Psoas muscle (tissue), 8 donors: ENCODE data around the gene CHRNA1. TPM values are rescaled to one million over a fixed set of nuclear protein-coding genes. Genes with fewer than 3 reads are reported as not detected.
A peak's percentile ranks its signal among the peaks of the same experiment; 100 is the strongest.

Experiments
- ATAC-seq, 4 donors: fragments of 200-7000 bp; cut with Tn5 transposase; one replicate each; pipeline ENCODE4 v1.9.1; 2020; ENCODE audit warnings: moderate library complexity in 3 of 4, mild to moderate bottlenecking in 2 of 4
- DNase-seq, 2 donors: peaks; one replicate each; pipeline ENCODE4 v3.0.0-alpha.2; 2020
- H3K27ac ChIP-seq: fragments of 200-600 bp; one replicate; pipeline ENCODE4 v1.8.0; 2022
- H3K27me3 ChIP-seq, 3 donors: fragments of 200-600 bp in 1 of 3; one replicate each; pipeline versions ENCODE4 v1.6.1 to v1.8.0; 2013 to 2022; ENCODE audit warnings: low read length in 2 of 3, mild to moderate bottlenecking in 2 of 3, moderate library complexity in 1 of 3; ENCODE audit not compliant: insufficient read depth in 3 of 3
- H3K36me3 ChIP-seq, 2 donors: fragments of 200-600 bp in 1 of 2; one replicate each; pipeline versions ENCODE4 v1.6.1 to v1.8.0; 2013 to 2022; ENCODE audit warnings: low read depth in 1 of 2, mild to moderate bottlenecking in 1 of 2, moderate library complexity in 1 of 2; ENCODE audit not compliant: insufficient read depth in 1 of 2
- H3K4me1 ChIP-seq: fragments of 200-600 bp; one replicate; pipeline ENCODE4 v1.8.0; 2022
- H3K4me3 ChIP-seq: fragments of 200-600 bp; one replicate; pipeline ENCODE4 v1.8.0; 2022; ENCODE audit warnings: mild to moderate bottlenecking
- H3K9me3 ChIP-seq: fragments of 200-600 bp; one replicate; pipeline ENCODE4 v1.8.0; 2022
- WGBS, 3 donors: extraction: QIAGEN DNeasy Blood & Tissue Kit; methylation state at CpG; one replicate each; pipeline versions ENCODE4 v1.1.6 to v1.1.7; 2013; 5-methylcytosine and 5-hydroxymethylcytosine counted together
- intact Hi-C, 2 donors: fragments of 100-400 bp; cut with DNase I; formaldehyde crosslinking; loops; one replicate each; pipeline versions ENCODE4 v1.11.0 to v1.14.2; 2022
- polyA plus RNA-seq, 3 donors: library from polyadenylated mRNA; stranded (reverse); fragments of 200-250 nt; gene quantifications; one replicate each; pipeline ENCODE4 v1.2.3, GENCODE V29; 2013
- total RNA-seq, 4 donors: library from RNA; stranded (reverse); fragmentation: NEBNext Ultra II Directional in 2 of 4; extraction: Animal tissue kit (Norgen Biotek cat#: 25700) in 2 of 4; gene quantifications; one replicate each; pipeline versions ENCODE4 v1.2.1 to v1.2.4, GENCODE V29; 2021 to 2023
- TF ChIP-seq, protein P1 (sequence below): fragments of 200-600 bp; IDR thresholded peaks from one replicate; pipeline ENCODE4 v1.8.0; 2022; ENCODE audit warnings: antibody characterized with exemption
- donor health status: healthy with polysubstance abuse.
- donor health status: DM: no; HTN: no; CAD: no; lungs with moderate emphysema.
- donor health status: Bipolar disorder and iron deficiency.
- donor health status: healthy.
- donor health status: DM: yes; HTN: yes; CAD: no.
- donor health status: DM: no; HTN: no; CAD: no.
- donor health status: DM: no; HTN: no; CAD: no.
- donor health status: DM: yes; HTN: yes; CAD: no.

The CHRNA1 gene
- total and polyA plus RNA-seq, 7 donors = 31.7 to 278 (median 123) TPM

DNA sequence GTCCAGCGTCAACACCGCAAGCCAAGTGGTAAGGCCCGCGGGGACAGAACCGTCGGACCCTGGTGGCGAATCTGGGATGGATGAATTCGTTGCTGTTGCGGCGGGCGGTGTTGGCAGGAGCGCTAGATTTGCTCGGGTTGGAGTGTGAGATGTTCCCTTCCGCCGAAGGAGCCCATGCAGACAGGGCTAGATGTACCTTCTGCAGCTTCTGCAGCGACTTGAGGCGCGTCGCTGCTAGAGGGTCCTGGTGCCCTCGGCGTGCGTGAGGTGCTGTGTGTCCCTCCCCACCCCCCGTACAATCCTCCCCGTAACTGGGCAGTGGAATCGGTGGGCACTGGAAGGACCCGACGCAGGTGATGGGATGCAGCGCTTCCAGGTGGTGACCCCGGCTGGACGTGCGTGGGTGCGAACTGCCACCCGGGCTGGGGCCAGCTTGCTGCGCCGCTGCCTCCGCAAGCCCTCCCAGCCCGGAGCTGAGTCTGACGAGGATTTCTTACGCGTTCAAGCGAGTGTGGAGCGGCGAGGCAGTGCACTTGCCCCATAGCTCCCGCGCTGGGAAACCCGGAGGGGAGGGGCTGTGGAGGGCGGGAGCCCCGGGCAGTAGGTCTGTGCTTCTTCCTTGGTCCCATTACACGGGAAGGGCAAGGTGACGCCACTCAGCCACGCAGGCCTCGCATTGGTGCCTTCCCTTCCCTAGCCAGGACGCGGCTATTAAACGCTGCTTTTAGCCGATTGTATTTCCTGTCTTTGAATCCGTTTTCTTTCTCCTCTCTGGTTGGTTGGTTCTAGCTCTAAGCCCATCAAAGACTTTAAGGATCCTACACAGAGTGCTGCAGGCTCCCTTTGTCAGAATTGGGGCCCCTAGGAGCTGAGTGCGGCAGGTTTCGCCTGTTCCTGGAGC is 34.2 kb downstream of the CHRNA1 start:
- H3K4me1 ChIP-seq = peaks cover 4% of the 10 kb centered on the region
- H3K36me3 ChIP-seq = no peaks in the 10 kb centered on the region
- intact Hi-C loops = no loop called here
- no peak overlapping the region for H3K27ac ChIP-seq
- H3K9me3 ChIP-seq = no peaks in the 10 kb centered on the region
- H3K4me3 ChIP-seq = peak overlapping the region; percentile 59
- peaks cover 0 to 39% (median 9%) of the 10 kb centered on the region in 3 donors for H3K27me3 ChIP-seq
- TF ChIP-seq, protein P1, sequence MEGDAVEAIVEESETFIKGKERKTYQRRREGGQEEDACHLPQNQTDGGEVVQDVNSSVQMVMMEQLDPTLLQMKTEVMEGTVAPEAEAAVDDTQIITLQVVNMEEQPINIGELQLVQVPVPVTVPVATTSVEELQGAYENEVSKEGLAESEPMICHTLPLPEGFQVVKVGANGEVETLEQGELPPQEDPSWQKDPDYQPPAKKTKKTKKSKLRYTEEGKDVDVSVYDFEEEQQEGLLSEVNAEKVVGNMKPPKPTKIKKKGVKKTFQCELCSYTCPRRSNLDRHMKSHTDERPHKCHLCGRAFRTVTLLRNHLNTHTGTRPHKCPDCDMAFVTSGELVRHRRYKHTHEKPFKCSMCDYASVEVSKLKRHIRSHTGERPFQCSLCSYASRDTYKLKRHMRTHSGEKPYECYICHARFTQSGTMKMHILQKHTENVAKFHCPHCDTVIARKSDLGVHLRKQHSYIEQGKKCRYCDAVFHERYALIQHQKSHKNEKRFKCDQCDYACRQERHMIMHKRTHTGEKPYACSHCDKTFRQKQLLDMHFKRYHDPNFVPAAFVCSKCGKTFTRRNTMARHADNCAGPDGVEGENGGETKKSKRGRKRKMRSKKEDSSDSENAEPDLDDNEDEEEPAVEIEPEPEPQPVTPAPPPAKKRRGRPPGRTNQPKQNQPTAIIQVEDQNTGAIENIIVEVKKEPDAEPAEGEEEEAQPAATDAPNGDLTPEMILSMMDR = no peak
- WGBS, 3 donors = 4 to 5% (median 4%) methylated on average over 59 of the region's 59 CpGs
- peak in 3 of 4 donors; percentile 53 to 62 (median 56) for ATAC-seq
- peak in 1 of 2 donors; percentile 24 for DNase-seq

GRCh38 chr2:174728096-174728495 is 36.2 kb downstream of the CHRNA1 start:
- H3K4me3 ChIP-seq = no peak overlapping the region
- H3K4me1 ChIP-seq = peaks cover 4% of the 10 kb centered on the region
- DNase-seq (no peak), ATAC-seq (no peak)
- no peak overlapping the region for H3K27ac ChIP-seq
- no peaks in the 10 kb centered on the region for H3K9me3 ChIP-seq
- intact Hi-C loops = no loop called here
- TF ChIP-seq, protein P1 = no peak
- no peaks in the 10 kb centered on the region for H3K36me3 ChIP-seq
- 95 to 99% (median 96%) methylated on average over 9 of the region's 9 CpGs for WGBS, 3 donors
- peaks cover 0 to 39% (median 9%) of the 10 kb centered on the region in 3 donors for H3K27me3 ChIP-seq

DNA sequence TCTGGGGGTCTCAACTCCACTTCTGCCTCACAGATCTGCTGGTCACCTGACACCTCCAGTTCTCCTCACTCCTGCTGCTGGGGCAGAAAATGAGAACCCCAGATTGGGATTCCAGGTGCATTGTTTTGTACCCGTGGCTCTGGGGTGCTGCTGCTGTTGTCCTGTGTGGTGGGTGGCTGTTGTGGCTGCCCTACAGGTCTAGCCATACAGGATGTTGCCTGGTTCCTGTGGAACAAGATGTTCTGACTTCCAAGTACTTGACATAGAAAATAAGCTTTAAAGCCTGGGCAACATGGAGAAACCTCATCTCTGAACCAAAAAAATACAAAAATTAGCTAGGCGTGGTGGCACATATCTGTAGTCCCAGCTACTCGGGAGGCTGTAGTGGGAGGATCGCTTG is 38.1 kb downstream of the CHRNA1 start:
- H3K9me3 ChIP-seq = no peaks in the 10 kb centered on the region
- intact Hi-C loops = no loop called here
- H3K27ac ChIP-seq = no peak overlapping the region
- peaks cover 0 to 31% (median 9%) of the 10 kb centered on the region in 3 donors for H3K27me3 ChIP-seq
- 56% methylated on average over 4 of the region's 4 CpGs for WGBS, 3 donors
- no peak for ATAC-seq
- DNase-seq = no peak
- no peak overlapping the region for H3K4me3 ChIP-seq
- H3K4me1 ChIP-seq = peaks cover 4% of the 10 kb centered on the region
- H3K36me3 ChIP-seq = no peaks in the 10 kb centered on the region
- TF ChIP-seq, protein P1 = no peak

DNA sequence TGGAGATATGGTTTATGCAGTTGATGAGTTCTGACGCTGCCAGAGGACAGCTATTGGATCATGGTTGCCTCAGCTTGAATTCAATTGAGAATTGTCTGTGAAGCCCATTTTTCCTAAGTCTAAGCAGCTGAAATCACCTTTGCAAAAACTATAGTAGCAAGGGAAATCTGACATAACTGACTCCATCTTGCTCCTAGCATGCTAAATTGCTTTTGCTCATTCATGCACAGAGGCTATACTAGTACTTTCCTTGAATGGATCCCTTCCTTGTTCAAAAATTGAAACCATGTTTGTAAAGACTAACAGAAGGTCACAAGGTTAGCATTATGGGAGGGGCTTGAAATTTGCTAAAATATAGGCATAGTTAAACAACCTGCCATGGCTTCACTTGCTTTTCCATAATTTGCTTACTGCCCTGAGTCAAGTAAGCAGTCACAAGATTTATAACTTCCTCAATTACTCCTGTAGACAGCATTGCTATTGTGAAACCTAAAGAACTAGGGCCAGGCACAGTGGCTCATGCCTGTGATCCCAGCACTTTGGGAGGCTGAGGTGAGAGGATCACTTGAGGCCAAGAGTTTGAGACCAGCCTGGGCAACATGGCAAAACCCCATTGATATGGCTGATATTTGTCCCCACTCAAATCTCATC is 41.2 kb downstream of the CHRNA1 start:
- H3K27ac ChIP-seq = no peak overlapping the region
- no peaks in the 10 kb centered on the region for H3K4me1 ChIP-seq
- intact Hi-C loops = no loop called here
- TF ChIP-seq, protein P1 = no peak
- 91 to 100% (median 96%) methylated on average over 1 of the region's 1 CpG for WGBS, 3 donors
- ATAC-seq (no peak), DNase-seq (no peak)
- no peaks in the 10 kb centered on the region for H3K9me3 ChIP-seq
- no peaks in the 10 kb centered on the region for H3K36me3 ChIP-seq
- no peak overlapping the region for H3K4me3 ChIP-seq
- H3K27me3 ChIP-seq = peaks cover 0 to 6% (median 0%) of the 10 kb centered on the region in 3 donors
